Measurements from ENCODE around the gene ROPN1. TPM values are rescaled to one million over a fixed set of nuclear protein-coding genes. Genes with fewer than 3 reads are reported as not detected.
A peak's percentile ranks its signal among the peaks of the same experiment; 100 is the strongest.
"Not testable (repeated sequence)": the region's sequence is repeated elsewhere in the genome, so short reads cannot be mapped to it uniquely, and the experiment has no call there.

The ROPN1 gene
- total RNA-seq, 1 donor from 2014 or later, result not detected

DNA sequence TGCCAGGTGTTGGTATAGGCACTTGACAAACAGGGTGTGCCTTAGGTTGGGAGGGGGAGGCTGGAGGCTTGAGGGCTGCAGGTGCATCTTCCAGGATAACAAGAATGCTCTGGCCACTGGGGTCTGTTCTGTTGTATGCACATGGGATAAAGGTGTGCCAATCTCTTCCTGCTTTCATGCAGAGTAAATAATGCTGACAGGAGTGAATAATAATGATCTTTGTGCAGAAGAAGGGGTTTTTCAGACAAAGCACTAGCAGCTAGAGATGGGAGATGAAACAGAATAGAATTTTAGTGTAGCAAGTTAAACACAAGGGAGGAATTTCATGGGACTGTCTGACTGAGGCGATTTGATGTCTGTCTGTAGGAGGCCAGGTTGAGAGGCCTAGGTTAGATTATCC, 1.9 kb upstream of the ROPN1 start:
- Mint-ChIP-seq H3K27ac (ENCODE audit: unreplicated experiment) (no peak overlapping the region), H3K9me3 (ENCODE audit: unreplicated experiment) (no peaks in the 10 kb centered on the region), H3K27me3 (ENCODE audit: unreplicated experiment) (peaks cover 7% of the 10 kb centered on the region), H3K4me3 (ENCODE audit: unreplicated experiment) (no peak overlapping the region), H3K36me3 (ENCODE audit: low read depth, unreplicated experiment) (no peaks in the 10 kb centered on the region), H3K4me1 (ENCODE audit: unreplicated experiment) (peaks cover 2% of the 10 kb centered on the region)
- no peak for DNase-seq (ENCODE audit: low spot score)
- TF ChIP-seq, protein P1, sequence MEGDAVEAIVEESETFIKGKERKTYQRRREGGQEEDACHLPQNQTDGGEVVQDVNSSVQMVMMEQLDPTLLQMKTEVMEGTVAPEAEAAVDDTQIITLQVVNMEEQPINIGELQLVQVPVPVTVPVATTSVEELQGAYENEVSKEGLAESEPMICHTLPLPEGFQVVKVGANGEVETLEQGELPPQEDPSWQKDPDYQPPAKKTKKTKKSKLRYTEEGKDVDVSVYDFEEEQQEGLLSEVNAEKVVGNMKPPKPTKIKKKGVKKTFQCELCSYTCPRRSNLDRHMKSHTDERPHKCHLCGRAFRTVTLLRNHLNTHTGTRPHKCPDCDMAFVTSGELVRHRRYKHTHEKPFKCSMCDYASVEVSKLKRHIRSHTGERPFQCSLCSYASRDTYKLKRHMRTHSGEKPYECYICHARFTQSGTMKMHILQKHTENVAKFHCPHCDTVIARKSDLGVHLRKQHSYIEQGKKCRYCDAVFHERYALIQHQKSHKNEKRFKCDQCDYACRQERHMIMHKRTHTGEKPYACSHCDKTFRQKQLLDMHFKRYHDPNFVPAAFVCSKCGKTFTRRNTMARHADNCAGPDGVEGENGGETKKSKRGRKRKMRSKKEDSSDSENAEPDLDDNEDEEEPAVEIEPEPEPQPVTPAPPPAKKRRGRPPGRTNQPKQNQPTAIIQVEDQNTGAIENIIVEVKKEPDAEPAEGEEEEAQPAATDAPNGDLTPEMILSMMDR (IDR thresholded peaks at IDR 0.05; ENCODE audit: unreplicated experiment), result no peak

DNA sequence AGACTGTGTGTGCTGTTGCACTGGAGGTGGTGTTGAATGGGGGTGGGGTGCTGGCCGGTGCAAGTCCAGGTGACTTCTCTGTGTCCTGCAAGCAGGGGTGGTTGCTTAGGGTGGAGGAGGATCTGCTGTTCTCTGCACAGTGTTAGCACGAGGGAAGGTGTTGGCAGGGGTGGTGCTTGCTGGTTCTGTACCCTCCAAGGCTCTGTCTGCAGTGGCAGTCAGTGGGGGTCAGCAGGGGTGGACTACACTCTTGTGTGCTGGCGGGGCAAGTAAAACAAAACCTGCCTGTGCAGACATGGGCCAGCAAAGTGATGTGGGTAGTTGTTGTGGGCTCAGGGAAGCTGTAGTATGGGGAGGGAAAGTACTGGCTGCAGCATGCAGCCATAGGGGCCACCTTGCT, 5.5 kb downstream of the ROPN1 start:
- peaks cover 7% of the 10 kb centered on the region for H3K27me3 Mint-ChIP-seq (ENCODE audit: unreplicated experiment)
- DNase-seq (ENCODE audit: low spot score), result no peak

DNA sequence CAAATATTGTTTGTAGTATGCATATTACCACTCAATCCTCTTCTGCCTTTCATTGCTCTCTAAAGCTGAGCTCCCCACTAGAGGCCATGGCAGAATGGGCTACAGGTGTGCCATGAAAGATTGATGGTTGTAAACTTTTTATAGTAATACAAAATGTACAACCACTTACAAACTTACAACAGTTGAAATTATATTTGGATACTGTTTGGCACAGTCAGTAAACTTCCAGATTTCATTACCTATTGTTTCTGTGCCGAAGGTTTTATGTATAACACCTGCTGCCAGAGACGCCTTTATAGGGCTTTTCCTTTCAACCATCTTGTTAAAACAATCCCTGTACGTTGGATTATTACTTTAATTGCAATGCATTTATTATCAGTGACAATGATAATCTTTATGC, 7.0 kb downstream of the ROPN1 start:
- H3K4me1 Mint-ChIP-seq (ENCODE audit: unreplicated experiment), result no peaks in the 10 kb centered on the region
- DNase-seq (ENCODE audit: low spot score), result no peak
- H3K9me3 Mint-ChIP-seq (ENCODE audit: unreplicated experiment), result no peaks in the 10 kb centered on the region
- H3K4me3 Mint-ChIP-seq (ENCODE audit: unreplicated experiment), result no peak overlapping the region
- H3K27me3 Mint-ChIP-seq (ENCODE audit: unreplicated experiment), result no peaks in the 10 kb centered on the region
- TF ChIP-seq, protein P1 (IDR thresholded peaks at IDR 0.05; ENCODE audit: unreplicated experiment), result no peak
- H3K36me3 Mint-ChIP-seq (ENCODE audit: low read depth, unreplicated experiment), result no peaks in the 10 kb centered on the region
- H3K27ac Mint-ChIP-seq (ENCODE audit: unreplicated experiment), result no peak overlapping the region

More for the DNA sequence above, 5.5 kb downstream of the ROPN1 start:
- TF ChIP-seq, protein P1 (IDR thresholded peaks at IDR 0.05; ENCODE audit: unreplicated experiment), result no peak
- H3K36me3 Mint-ChIP-seq (ENCODE audit: low read depth, unreplicated experiment), result no peaks in the 10 kb centered on the region
- H3K9me3 Mint-ChIP-seq (ENCODE audit: unreplicated experiment), result no peaks in the 10 kb centered on the region
- no peak overlapping the region for H3K4me3 Mint-ChIP-seq (ENCODE audit: unreplicated experiment)
- H3K4me1 Mint-ChIP-seq (ENCODE audit: unreplicated experiment), result no peaks in the 10 kb centered on the region
- H3K27ac Mint-ChIP-seq (ENCODE audit: unreplicated experiment), result no peak overlapping the region

DNA sequence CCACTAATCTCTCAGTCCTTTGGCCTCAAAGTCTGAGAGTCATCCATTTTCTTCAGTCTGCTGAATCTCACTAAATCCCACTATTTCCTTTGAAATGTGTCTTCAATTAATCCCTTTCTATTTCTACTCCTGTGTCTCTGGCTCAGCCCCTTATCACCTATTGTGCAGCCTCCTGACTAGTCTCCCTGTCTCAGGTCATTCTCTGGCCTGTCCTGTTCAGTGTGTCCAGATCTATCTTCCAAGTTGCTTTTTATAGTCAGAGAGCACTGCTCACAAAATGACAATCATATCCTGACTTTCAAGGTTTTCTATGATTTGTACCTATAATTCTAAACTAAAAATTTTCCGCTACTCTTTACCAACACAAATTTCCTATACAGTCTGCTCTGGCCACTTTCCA, 7.6 kb downstream of the ROPN1 start:
- no peak overlapping the region for H3K27ac Mint-ChIP-seq (ENCODE audit: unreplicated experiment)
- no peaks in the 10 kb centered on the region for H3K9me3 Mint-ChIP-seq (ENCODE audit: unreplicated experiment)
- no peak overlapping the region for H3K4me3 Mint-ChIP-seq (ENCODE audit: unreplicated experiment)
- H3K36me3 Mint-ChIP-seq (ENCODE audit: low read depth, unreplicated experiment), result no peaks in the 10 kb centered on the region
- DNase-seq (ENCODE audit: low spot score), result no peak
- no peaks in the 10 kb centered on the region for H3K27me3 Mint-ChIP-seq (ENCODE audit: unreplicated experiment)
- TF ChIP-seq, protein P1 (IDR thresholded peaks at IDR 0.05; ENCODE audit: unreplicated experiment), result no peak
- H3K4me1 Mint-ChIP-seq (ENCODE audit: unreplicated experiment), result no peaks in the 10 kb centered on the region

DNA sequence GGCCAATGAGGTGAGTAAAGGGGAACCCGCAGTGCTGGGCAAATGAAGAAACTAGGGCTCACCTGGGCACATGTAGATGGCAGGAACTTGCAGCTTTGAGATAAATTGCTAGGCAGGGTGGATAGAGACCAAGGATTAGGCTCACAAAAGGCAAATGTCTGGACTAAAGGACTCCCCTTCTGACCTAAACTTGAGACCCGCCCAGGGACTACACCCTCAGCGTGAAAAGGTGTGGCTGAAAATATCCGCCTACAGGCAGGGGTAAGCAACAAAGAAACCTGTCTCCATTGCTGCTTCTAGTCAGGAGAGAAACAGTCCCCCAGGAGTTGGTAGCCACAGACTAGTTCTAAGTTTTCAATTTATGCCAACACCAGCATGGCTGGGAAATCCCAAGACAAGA, 10.6 kb downstream of the ROPN1 start:
- not testable (repeated sequence) for H3K4me3 Mint-ChIP-seq (ENCODE audit: unreplicated experiment); H3K4me1 Mint-ChIP-seq (ENCODE audit: unreplicated experiment); H3K27me3 Mint-ChIP-seq (ENCODE audit: unreplicated experiment); DNase-seq (ENCODE audit: low spot score); H3K9me3 Mint-ChIP-seq (ENCODE audit: unreplicated experiment); H3K36me3 Mint-ChIP-seq (ENCODE audit: low read depth, unreplicated experiment); H3K27ac Mint-ChIP-seq (ENCODE audit: unreplicated experiment)

DNA sequence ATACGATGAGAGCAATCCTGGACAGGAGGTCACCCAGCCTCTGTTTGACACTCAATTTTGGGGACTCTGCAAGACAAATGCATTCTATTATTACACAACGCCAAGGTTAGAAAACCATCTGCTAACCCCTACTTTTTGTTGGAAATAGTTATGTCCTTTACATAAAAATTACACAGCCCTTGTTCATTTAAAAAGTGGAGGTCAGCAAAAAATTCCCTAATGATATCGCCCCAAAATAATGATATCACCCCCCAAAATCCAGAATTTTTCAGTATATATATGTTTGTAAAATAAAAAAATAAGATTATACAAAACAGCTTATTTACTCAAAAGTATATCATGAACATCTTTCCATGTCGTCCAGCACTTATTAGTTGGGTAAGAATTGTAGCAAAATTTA, 11.4 kb downstream of the ROPN1 start:
- no peak overlapping the region for H3K27ac Mint-ChIP-seq (ENCODE audit: unreplicated experiment)
- H3K36me3 Mint-ChIP-seq (ENCODE audit: low read depth, unreplicated experiment), result no peaks in the 10 kb centered on the region
- H3K9me3 Mint-ChIP-seq (ENCODE audit: unreplicated experiment), result no peaks in the 10 kb centered on the region

More for the DNA sequence above, 11.4 kb downstream of the ROPN1 start:
- TF ChIP-seq, protein P1 (IDR thresholded peaks at IDR 0.05; ENCODE audit: unreplicated experiment), result no peak
- H3K4me3 Mint-ChIP-seq (ENCODE audit: unreplicated experiment), result peak overlapping the region; percentile 49
- DNase-seq (ENCODE audit: low spot score), result no peak
- H3K4me1 Mint-ChIP-seq (ENCODE audit: unreplicated experiment), result no peaks in the 10 kb centered on the region
- H3K27me3 Mint-ChIP-seq (ENCODE audit: unreplicated experiment), result no peaks in the 10 kb centered on the region
